Measurements from ENCODE around the gene SBF1. TPM values are rescaled to one million over a fixed set of nuclear protein-coding genes. Genes with fewer than 3 reads are reported as not detected.

SBF1 gene
- total RNA-seq, 1 donor from 2014 or later, result 144 TPM

GRCh38 chr22:50502628-50503474 is 28.0 kb upstream of the SBF1 start:
- ChIA-PET CTCF (no interaction called here), POLR2A (interaction anchor here (1.2 to 2.4 kb wide), 2 partner anchors 12 to 22 kb away, joined by 4 to 6 read pairs; no protein-coding TSS in a partner anchor)
- no peak for ATAC-seq (ENCODE audit: low read depth)
- TF ChIP-seq, protein P1, sequence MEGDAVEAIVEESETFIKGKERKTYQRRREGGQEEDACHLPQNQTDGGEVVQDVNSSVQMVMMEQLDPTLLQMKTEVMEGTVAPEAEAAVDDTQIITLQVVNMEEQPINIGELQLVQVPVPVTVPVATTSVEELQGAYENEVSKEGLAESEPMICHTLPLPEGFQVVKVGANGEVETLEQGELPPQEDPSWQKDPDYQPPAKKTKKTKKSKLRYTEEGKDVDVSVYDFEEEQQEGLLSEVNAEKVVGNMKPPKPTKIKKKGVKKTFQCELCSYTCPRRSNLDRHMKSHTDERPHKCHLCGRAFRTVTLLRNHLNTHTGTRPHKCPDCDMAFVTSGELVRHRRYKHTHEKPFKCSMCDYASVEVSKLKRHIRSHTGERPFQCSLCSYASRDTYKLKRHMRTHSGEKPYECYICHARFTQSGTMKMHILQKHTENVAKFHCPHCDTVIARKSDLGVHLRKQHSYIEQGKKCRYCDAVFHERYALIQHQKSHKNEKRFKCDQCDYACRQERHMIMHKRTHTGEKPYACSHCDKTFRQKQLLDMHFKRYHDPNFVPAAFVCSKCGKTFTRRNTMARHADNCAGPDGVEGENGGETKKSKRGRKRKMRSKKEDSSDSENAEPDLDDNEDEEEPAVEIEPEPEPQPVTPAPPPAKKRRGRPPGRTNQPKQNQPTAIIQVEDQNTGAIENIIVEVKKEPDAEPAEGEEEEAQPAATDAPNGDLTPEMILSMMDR (IDR thresholded peaks at IDR 0.05), result no peak
- H3K4me1 Mint-ChIP-seq, result peaks cover 9% of the 10 kb centered on the region
- peaks cover 14% of the 10 kb centered on the region for H3K36me3 Mint-ChIP-seq (ENCODE audit: low read depth)
- no peak for DNase-seq
- no peak overlapping the region for H3K4me3 Mint-ChIP-seq
- no peaks in the 10 kb centered on the region for H3K9me3 Mint-ChIP-seq
- no peak overlapping the region for H3K27ac Mint-ChIP-seq
- H3K27me3 Mint-ChIP-seq, result no peaks in the 10 kb centered on the region
- intact Hi-C loops (cut with micrococcal nuclease), result no loop called here

DNA sequence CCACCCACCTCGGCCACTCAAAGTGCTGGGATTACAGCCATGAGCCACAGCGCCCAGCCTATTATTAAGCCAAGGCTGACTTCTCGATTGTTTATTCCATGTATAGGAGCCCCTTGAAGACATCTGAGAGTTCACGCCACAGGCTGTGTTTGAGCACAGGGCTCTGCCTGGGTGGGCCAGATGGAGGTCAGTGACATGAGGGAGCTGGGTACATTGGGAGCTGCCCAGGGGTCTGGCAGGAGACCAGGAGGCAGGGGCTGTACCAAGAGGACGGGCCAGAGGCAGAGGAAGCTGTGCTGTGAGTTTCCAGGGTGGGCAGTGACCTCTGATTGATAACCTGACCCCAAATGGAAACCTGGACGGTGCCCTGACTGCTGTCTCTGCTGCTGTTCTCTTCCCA is 27.3 kb upstream of the SBF1 start:
- TF ChIP-seq, protein P1 (IDR thresholded peaks at IDR 0.05), result no peak
- peaks cover 11% of the 10 kb centered on the region for H3K36me3 Mint-ChIP-seq (ENCODE audit: low read depth)
- H3K4me1 Mint-ChIP-seq, result peaks cover 6% of the 10 kb centered on the region
- H3K9me3 Mint-ChIP-seq, result no peaks in the 10 kb centered on the region
- ChIA-PET POLR2A (interaction anchor here (2.4 kb wide), 1 partner anchor 22 kb away, joined by 6 read pairs; no protein-coding TSS in a partner anchor), CTCF (no interaction called here)
- H3K27ac Mint-ChIP-seq, result no peak overlapping the region
- no peak overlapping the region for H3K4me3 Mint-ChIP-seq
- intact Hi-C loops (cut with micrococcal nuclease), result no loop called here
- H3K27me3 Mint-ChIP-seq, result no peaks in the 10 kb centered on the region
- ATAC-seq (ENCODE audit: low read depth) (no peak), DNase-seq (no peak)

GRCh38 chr22:50500452-50500851 is 25.6 kb upstream of the SBF1 start:
- no peak overlapping the region for H3K27ac Mint-ChIP-seq
- ChIA-PET CTCF (interaction anchor here (0.7 to 1.4 kb wide), 3 partner anchors 25 to 69 kb away, joined by 3 read pairs; partner anchors contain the start of gene SCO2), POLR2A (interaction anchor here (0.6 to 1.3 kb wide), 5 partner anchors 31 to 311 kb away, joined by 3 to 7 read pairs (median 5); no protein-coding TSS in a partner anchor)
- no peak overlapping the region for H3K4me3 Mint-ChIP-seq
- no peak for ATAC-seq (ENCODE audit: low read depth)
- no peaks in the 10 kb centered on the region for H3K27me3 Mint-ChIP-seq
- H3K36me3 Mint-ChIP-seq (ENCODE audit: low read depth), result peaks cover 7% of the 10 kb centered on the region
- no peak for DNase-seq
- no peaks in the 10 kb centered on the region for H3K9me3 Mint-ChIP-seq
- H3K4me1 Mint-ChIP-seq, result peaks cover 3% of the 10 kb centered on the region
- TF ChIP-seq, protein P1 (IDR thresholded peaks at IDR 0.05), result no peak
- intact Hi-C loops (cut with micrococcal nuclease), result no loop called here

- peaks cover 3% of the 10 kb centered on the region for H3K4me1 Mint-ChIP-seq
- peak; percentile 38 for DNase-seq
- TF ChIP-seq, protein P1 (IDR thresholded peaks at IDR 0.05), result no peak
- no peak overlapping the region for H3K4me3 Mint-ChIP-seq
- ChIA-PET CTCF (interaction anchor here (0.6 to 2.6 kb wide), 17 partner anchors 9 to 732 kb away, joined by 3 to 14 read pairs (median 5); partner anchors contain the start of genes HDAC10, LMF2, NCAPH2 and SCO2), POLR2A (interaction anchor here (0.6 to 1.6 kb wide), 6 partner anchors 9 to 30 kb away, joined by 3 to 6 read pairs (median 3); partner anchors contain the start of genes LMF2, MIOX, NCAPH2 and SCO2)
- peak; percentile 95 for ATAC-seq (ENCODE audit: low read depth)
- peaks cover 2% of the 10 kb centered on the region for H3K36me3 Mint-ChIP-seq (ENCODE audit: low read depth)
- no peak overlapping the region for H3K27ac Mint-ChIP-seq
- H3K27me3 Mint-ChIP-seq, result no peaks in the 10 kb centered on the region
- no peaks in the 10 kb centered on the region for H3K9me3 Mint-ChIP-seq
- intact Hi-C loops (cut with micrococcal nuclease), result loop anchor here (1.0 to 5.0 kb wide), 6 partner anchors 41 to 257 kb away; no protein-coding TSS in a partner anchor
These were observed 23.6 kb upstream of the SBF1 start for GRCh38 chr22:50498322-50498890.

All from activated B cell treated with CpG ODN at 0.5 μM for 24 hours (primary cell).